Fibroblast of lung (primary cell): ENCODE results near the gene FHIT. TPM values are rescaled to one million over a fixed set of nuclear protein-coding genes. Genes with fewer than 3 reads are reported as not detected.

Experiments
- DNase-seq, 2 donors: peaks; one replicate each; pipeline versions ENCODE4 v3.0.0 to v3.0.0-alpha.2; 2010; ENCODE audit warnings: low read depth in 2 of 2
- H2AFZ ChIP-seq: 2 replicates; pipeline ENCODE4 v1.5.1; 2012; ENCODE audit warnings: low read length, control low read depth, inconsistent platforms
- H3K27ac ChIP-seq: 2 replicates; pipeline ENCODE4 v1.5.1; 2011; ENCODE audit warnings: low read length, control low read depth; ENCODE audit not compliant: insufficient read depth
- H3K27me3 ChIP-seq: 2 replicates; pipeline ENCODE4 v1.5.1; 2011; ENCODE audit warnings: mild to moderate bottlenecking, low read length; ENCODE audit not compliant: control insufficient read depth, insufficient read depth
- H3K36me3 ChIP-seq: 2 replicates; pipeline ENCODE4 v1.5.1; 2011; ENCODE audit warnings: low read length; ENCODE audit not compliant: control insufficient read depth, insufficient read depth
- H3K4me1 ChIP-seq: 2 replicates; pipeline ENCODE4 v1.5.1; 2011; ENCODE audit warnings: low read length; ENCODE audit not compliant: control insufficient read depth, insufficient read depth; ENCODE audit errors: extremely low read depth
- H3K4me2 ChIP-seq: 2 replicates; pipeline ENCODE4 v1.5.1; 2011; ENCODE audit warnings: low read length, control low read depth; ENCODE audit not compliant: insufficient read depth; ENCODE audit errors: extremely low read depth
- H3K4me3 ChIP-seq, 4 experiments: fragments of 200-600 bp in 1 of 4; sonication (generic) in 1 of 4; replicated peaks in 1 of 4; 2 replicates each; pipeline ENCODE4 v1.5.1; 2011 to 2016; ENCODE audit warnings: low read length in 4 of 4, low read depth in 3 of 4, mild to moderate bottlenecking in 3 of 4, control low read depth in 2 of 4, inconsistent platforms in 1 of 4, mixed read lengths in 1 of 4; ENCODE audit not compliant: insufficient read depth in 1 of 4; ENCODE audit errors: control extremely low read depth in 1 of 4
- H3K79me2 ChIP-seq: 2 replicates; pipeline ENCODE4 v1.5.1; 2012; ENCODE audit warnings: mild to moderate bottlenecking, low read length, inconsistent platforms; ENCODE audit not compliant: control insufficient read depth, insufficient read depth
- H3K9ac ChIP-seq: 2 replicates; pipeline ENCODE4 v1.5.1; 2011; ENCODE audit warnings: mild to moderate bottlenecking, low read length, control low read depth; ENCODE audit not compliant: insufficient read depth
- H3K9me3 ChIP-seq: 2 replicates; pipeline ENCODE4 v1.5.1; 2012; ENCODE audit warnings: low read depth, low read length; ENCODE audit not compliant: control insufficient read depth, insufficient read depth
- H4K20me1 ChIP-seq: 2 replicates; pipeline ENCODE4 v1.5.1; 2011; ENCODE audit warnings: low read length; ENCODE audit not compliant: control insufficient read depth, insufficient read depth; ENCODE audit errors: extremely low read depth
- EZH2 ChIP-seq: IDR thresholded peaks from 2 replicates; pipeline ENCODE4 v1.5.1; 2012; ENCODE audit warnings: low read length, control low read depth, mild to moderate bottlenecking; ENCODE audit errors: missing control alignments
- polyA plus RNA-seq, 2 donors: library from polyadenylated mRNA; depleted of rRNA in 1 of 2; stranded (reverse) in 1 of 2; unstranded in 1 of 2; fragments of >200 nt; gene quantifications; 2 replicates each; pipeline ENCODE4 v1.2.1, GENCODE V29; 2011 to 2012; ENCODE audit warnings: missing spikeins in 1 of 2
- total RNA-seq: library from RNA; depleted of rRNA; stranded (reverse); fragments of >200 nt; gene quantifications from 2 replicates; pipeline ENCODE4 v1.2.1, GENCODE V29; 2014
- TF ChIP-seq, protein P1 (sequence below), 2 donors: IDR thresholded peaks in 1 of 2; conservative IDR thresholded peaks in 1 of 2; 1 replicate in 1 of 2; 2 replicates in 1 of 2; pipeline ENCODE4 v1.5.1; 2011 to 2012; ENCODE audit warnings: low read length in 2 of 2, control low read depth in 1 of 2, inconsistent platforms in 1 of 2, low read depth in 1 of 2, mild to moderate bottlenecking in 1 of 2

Gene FHIT
- total and polyA plus RNA-seq, 2 donors (not counting 1 experiment from before 2014, with no cell fraction given), result 0.79 to 2.1 TPM

DNA sequence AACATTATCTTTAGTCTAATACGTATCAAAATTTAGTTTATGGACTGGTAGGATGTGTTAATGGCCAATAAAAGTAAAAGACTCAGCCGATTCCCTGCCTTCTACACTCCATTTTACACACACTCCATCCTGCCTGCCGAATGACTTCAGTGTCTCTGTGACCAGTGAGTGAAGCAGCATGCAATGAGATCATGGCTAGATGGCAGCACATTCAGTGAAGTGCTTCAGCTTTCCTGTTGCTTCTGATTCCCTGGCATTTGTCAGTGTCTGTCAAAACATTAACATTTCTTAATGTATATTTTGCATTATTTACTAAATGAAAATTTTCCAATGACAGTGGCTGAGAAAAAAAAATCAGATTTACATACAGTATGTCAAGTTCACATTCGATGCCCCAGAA lies 412.0 kb downstream of the FHIT start:
- H3K27me3 ChIP-seq, result no peaks in the 10 kb centered on the region
- H3K9me3 ChIP-seq, result no peaks in the 10 kb centered on the region
- no peaks in the 10 kb centered on the region for H3K79me2 ChIP-seq
- TF ChIP-seq, protein P1, sequence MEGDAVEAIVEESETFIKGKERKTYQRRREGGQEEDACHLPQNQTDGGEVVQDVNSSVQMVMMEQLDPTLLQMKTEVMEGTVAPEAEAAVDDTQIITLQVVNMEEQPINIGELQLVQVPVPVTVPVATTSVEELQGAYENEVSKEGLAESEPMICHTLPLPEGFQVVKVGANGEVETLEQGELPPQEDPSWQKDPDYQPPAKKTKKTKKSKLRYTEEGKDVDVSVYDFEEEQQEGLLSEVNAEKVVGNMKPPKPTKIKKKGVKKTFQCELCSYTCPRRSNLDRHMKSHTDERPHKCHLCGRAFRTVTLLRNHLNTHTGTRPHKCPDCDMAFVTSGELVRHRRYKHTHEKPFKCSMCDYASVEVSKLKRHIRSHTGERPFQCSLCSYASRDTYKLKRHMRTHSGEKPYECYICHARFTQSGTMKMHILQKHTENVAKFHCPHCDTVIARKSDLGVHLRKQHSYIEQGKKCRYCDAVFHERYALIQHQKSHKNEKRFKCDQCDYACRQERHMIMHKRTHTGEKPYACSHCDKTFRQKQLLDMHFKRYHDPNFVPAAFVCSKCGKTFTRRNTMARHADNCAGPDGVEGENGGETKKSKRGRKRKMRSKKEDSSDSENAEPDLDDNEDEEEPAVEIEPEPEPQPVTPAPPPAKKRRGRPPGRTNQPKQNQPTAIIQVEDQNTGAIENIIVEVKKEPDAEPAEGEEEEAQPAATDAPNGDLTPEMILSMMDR (conservative IDR thresholded peaks at IDR 0.05 in 1 of 2, IDR thresholded peaks at IDR 0.05 in 1 of 2; ENCODE audit: low read depth in 1 of 2, low read length in 2 of 2), result no peak
- no peak for TF ChIP-seq EZH2
- H4K20me1 ChIP-seq, result no peaks in the 10 kb centered on the region
- no peak overlapping the region for H3K4me3 ChIP-seq
- H3K4me1 ChIP-seq, result no peaks in the 10 kb centered on the region
- no peaks in the 10 kb centered on the region for H3K36me3 ChIP-seq
- no peak overlapping the region for H3K9ac ChIP-seq
- no peak overlapping the region for H2AFZ ChIP-seq
- no peak overlapping the region for H3K27ac ChIP-seq
- DNase-seq, result peak; percentile 1 to 3
- no peak overlapping the region for H3K4me2 ChIP-seq

DNA sequence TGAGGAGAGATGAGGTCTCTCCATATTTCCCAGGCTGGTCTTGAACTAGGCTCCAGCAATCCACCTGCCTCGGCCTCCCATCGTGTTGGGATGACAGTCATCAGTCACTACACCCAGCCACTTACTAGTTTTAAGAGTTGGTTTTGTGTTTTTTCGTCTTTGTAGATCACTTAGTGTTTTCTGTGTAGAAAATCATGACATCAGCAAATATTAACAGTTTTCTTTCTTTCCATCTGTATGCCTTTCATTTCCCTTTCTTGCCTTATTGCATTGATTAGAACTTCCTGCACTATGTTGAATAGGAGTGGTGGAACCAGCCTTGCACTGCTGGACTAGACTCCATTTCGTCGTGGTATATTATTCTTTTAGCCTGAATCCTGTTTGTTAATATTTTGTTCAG lies 415.5 kb downstream of the FHIT start:
- H3K4me2 ChIP-seq, result no peak overlapping the region
- no peaks in the 10 kb centered on the region for H3K27me3 ChIP-seq
- H3K9ac ChIP-seq, result no peak overlapping the region
- H3K36me3 ChIP-seq, result no peaks in the 10 kb centered on the region
- no peak for DNase-seq
- no peak overlapping the region for H3K4me3 ChIP-seq
- H3K4me1 ChIP-seq, result no peaks in the 10 kb centered on the region
- no peak overlapping the region for H3K27ac ChIP-seq
- no peaks in the 10 kb centered on the region for H3K9me3 ChIP-seq
- H3K79me2 ChIP-seq, result no peaks in the 10 kb centered on the region
- TF ChIP-seq EZH2, result no peak
- TF ChIP-seq, protein P1 (conservative IDR thresholded peaks at IDR 0.05 in 1 of 2, IDR thresholded peaks at IDR 0.05 in 1 of 2; ENCODE audit: low read depth in 1 of 2, low read length in 2 of 2), result no peak
- no peaks in the 10 kb centered on the region for H4K20me1 ChIP-seq
- H2AFZ ChIP-seq, result no peak overlapping the region

DNA sequence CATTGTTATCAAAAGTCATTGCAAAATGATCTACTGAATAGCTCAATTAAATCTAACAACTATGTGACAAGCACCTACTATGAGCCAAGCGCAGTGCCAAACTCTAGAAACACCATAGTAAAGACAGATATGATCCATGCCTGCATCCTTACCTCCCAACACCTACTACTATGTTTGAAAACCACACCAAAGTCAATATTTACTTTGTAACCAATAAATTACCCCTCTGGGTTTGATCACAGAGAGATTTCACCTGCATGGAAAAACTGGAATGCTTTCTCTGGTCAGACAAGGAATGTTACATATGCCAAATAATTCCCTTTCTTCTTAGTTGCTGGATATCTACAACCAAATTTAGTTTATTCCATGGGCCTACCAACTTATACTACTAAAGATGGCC lies 422.2 kb downstream of the FHIT start:
- H3K36me3 ChIP-seq, result no peaks in the 10 kb centered on the region
- H3K79me2 ChIP-seq, result no peaks in the 10 kb centered on the region
- no peaks in the 10 kb centered on the region for H3K4me1 ChIP-seq
- no peaks in the 10 kb centered on the region for H4K20me1 ChIP-seq
- no peak overlapping the region for H3K4me2 ChIP-seq
- no peaks in the 10 kb centered on the region for H3K9me3 ChIP-seq
- no peak overlapping the region for H3K4me3 ChIP-seq
- DNase-seq, result no peak
- TF ChIP-seq, protein P1 (conservative IDR thresholded peaks at IDR 0.05 in 1 of 2, IDR thresholded peaks at IDR 0.05 in 1 of 2; ENCODE audit: low read depth in 1 of 2, low read length in 2 of 2), result no peak
- TF ChIP-seq EZH2, result no peak
- H2AFZ ChIP-seq, result no peak overlapping the region
- no peak overlapping the region for H3K9ac ChIP-seq
- H3K27ac ChIP-seq, result no peak overlapping the region
- no peaks in the 10 kb centered on the region for H3K27me3 ChIP-seq
